RPMI7951 (cell line): ENCODE measurements around the gene FMNL2. TPM values are rescaled to one million over a fixed set of nuclear protein-coding genes. Genes with fewer than 3 reads are reported as not detected.

Experiments used
- DNase-seq: peaks from one replicate; pipeline ENCODE4 v3.0.0-alpha.2; 2012; ENCODE audit warnings: low read depth
- total RNA-seq: library from RNA; depleted of rRNA; stranded (reverse); fragments of >200 nt; shearing (Covaris generic); gene quantifications from 2 replicates; pipeline ENCODE4 v1.2.3, GENCODE V29; 2014; rRNA removed

FMNL2 gene
- 41.3 and 51.7 TPM in 2 replicates for total RNA-seq

DNA sequence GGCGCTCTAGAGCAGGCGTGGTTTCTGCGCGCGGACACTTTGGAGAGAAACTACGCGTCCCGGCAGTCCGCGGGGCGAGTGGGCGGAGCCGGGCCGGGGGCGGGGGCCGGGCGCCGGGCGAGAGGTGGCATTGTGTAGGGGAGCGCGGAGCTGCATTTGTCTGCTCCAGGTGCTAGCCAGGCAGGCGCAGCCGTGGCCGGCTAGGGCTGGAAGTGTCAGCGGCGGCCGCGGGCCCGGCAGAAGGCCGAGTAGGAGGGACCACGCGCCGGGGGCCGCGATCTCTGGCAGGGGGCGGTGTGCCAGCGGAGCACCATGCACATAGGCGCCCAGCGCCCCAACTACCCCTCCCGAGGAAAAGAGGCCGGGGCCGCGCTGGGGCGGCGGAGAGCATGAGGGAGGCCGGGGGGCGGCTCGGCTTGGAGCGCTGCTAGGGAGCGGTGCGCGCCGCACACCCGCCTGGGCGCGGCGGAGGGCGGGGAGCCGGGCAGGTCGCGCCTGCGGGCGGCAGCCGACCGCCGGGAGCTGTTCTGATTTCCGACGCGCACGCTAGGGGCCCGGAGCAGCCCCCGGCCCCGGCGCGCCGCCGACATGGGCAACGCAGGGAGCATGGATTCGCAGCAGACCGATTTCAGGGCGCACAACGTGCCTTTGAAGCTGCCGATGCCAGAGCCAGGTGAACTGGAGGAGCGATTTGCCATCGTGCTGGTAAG lies at the start of gene FMNL2:
FMNL2 (plus strand) TSS at position 159 of the 710 bp plus-strand sequence.
- DNase-seq: peak; percentile 86

DNA sequence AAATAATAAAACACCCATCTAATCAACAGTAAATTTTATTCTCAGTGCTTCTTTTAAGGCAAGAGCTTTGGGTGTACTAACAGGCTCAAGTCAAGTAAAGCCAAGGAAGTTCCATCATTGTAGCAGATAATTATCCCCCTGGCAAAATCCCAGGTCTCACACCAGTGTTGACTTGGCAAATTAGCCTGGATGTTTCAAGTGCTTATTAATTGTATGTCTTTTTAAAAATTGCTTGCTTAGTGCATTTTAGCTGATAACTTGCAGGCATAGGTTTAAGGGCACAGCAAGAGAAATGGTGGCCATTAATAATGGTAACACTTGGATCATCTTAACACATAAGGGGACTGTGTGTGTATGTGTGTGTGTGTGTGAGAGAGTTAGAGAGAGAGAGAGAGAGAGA lies 42.0 kb upstream of the FMNL2 start:
- DNase-seq: no peak

DNA sequence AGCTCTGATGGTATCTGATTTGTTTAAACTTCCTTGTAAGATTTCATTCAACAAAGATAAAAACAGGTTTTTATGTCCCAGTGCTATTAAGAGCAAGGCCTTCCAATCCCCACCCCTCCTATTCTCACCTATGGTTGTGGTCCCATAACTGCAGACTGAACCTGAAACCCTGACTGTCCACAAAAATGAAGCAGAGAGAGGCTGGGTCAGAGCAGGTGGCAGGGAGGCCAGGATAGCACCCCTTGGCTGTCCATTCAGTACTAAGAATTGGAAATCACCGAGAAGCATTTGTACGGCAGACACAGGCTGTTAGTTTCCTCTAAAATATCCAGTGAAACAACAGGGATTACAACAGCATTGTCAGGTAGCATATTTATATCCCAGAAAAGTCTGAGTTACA lies 37.3 kb upstream of the FMNL2 start:
- DNase-seq: no peak

DNA sequence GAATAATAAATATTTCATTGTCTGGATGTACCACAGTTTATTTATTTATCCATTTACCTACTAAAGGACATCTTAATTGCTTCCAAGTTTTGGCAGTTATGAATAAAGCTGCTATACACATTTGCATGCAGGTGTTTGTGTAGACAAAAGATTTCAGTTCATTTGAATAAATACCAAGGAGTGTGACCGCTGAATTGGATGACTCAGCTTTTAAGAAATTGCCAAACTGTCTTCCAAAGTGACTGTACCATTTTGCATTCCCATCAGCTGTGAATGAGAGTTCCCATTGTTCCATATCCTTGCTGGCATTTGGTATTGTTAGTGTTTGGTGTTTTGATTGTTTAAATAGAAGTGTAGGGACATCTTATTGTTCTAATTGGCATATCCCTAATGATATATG lies 36.2 kb upstream of the FMNL2 start:
- peak; percentile 58 for DNase-seq

DNA sequence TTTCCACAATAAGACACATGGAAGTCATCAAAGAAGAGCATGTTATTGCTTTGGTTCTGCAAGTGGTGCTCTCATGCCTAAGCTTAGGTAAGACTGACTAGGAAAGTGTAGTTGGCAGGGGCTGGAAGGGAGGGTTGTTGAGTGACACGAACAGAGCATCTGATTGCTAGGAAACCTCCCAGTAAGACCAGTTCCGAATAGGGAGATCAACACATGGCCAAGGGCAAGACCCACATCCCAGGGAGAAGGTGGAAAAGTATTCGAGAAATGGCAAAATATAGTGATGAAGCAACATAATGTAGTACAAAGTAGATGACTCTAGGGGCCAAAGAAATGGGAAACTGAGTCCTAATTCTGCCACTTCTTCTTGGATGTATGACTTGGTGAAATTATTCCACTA lies 33.8 kb upstream of the FMNL2 start:
- DNase-seq: no peak

DNA sequence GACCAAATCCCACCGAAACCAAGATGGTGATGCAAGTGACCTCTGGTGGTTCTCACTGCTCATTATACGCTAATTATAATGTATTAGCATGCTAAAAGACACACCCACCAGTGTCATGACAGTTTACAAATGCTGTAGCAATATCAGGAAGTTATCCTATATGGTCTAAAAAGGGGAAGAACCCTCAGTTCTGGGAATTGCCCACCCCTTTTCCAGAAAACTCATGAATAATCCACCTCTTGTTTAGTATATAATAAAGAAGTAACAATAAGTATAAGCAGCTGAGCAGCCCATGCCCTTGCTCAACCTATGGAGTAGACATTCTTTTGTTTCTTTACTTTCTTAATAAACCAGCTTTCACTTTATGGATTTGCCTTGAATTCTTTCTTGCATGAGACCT lies 31.0 kb upstream of the FMNL2 start:
- DNase-seq: no peak

DNA sequence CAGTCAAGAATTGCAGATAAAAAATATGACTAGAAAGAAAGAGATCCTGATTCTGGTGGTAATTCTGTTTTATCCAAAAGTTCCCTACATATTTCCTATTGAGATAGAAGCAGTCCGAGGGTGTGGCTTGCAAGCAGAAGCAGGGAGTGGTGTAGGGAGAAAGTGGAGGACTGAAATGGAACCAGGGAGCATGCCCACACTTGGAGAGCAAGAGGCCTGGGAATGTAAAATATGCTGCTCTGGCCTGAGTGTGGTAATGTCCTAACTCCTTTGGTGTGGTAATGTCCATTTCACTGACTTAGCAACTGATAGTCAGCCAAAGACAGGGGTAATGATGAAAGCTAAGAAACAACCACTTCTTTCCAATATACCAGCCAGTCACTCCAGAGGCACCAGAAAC lies 30.1 kb upstream of the FMNL2 start:
- no peak for DNase-seq

DNA sequence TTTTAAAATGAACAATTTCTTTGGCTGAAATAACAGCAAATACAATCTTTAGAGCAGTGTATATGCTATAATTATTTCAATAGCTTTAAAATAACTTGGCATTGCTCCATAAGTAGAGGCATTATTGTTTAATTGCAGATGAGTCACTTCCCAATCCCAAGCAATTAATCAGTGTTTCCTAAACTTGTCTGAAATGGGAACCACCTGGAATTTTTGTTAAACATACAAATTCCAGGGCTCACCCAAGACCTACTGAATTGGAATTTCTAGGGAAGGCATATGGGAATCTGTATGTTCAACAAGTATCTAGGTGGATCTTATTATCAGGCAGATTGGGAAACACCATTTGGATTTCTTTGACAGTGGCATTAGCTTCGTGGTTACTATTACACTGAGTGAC lies 27.1 kb upstream of the FMNL2 start:
- DNase-seq: peak; percentile 18

DNA sequence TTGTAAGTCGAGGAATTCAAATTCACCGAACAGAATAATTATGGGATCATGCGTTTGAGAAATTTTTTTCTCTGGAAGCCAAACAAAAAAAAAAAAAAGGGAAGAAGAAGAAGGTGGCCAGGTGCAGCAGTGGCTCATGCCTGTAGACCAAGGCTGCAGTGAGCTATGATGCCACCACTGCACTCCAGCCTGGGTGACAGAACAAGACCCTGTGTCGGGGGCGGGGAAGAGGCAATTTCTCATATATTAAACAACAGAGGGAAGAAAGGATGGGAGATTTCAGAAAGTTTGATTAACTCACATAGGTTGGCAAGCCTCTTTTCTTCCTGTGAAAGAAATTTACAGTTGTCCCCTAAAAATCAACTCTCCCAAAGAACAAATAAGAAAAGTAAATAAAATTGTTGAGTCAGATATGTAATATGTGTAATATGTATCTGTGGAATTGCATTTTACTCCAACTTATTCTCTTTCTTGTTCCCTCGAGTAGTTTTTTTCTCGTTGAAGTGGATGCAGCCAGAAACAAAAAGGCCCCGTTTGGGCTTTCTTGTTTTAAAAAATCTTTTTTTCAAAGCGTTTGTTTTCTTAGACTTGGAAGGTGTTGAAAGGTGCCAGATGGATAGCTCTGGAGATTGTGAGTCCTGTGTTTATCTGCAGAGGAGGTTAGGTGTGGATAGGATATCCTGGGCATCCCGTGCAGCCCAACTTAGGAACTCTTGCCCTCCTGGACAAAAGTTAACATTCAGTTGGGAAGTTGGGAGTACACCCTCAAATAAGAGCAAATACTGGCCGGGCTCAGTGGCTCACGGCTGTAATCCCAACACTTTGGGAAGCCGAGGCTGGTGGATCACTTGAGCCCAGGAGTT lies 25.4 kb upstream of the FMNL2 start:
- DNase-seq: no peak

DNA sequence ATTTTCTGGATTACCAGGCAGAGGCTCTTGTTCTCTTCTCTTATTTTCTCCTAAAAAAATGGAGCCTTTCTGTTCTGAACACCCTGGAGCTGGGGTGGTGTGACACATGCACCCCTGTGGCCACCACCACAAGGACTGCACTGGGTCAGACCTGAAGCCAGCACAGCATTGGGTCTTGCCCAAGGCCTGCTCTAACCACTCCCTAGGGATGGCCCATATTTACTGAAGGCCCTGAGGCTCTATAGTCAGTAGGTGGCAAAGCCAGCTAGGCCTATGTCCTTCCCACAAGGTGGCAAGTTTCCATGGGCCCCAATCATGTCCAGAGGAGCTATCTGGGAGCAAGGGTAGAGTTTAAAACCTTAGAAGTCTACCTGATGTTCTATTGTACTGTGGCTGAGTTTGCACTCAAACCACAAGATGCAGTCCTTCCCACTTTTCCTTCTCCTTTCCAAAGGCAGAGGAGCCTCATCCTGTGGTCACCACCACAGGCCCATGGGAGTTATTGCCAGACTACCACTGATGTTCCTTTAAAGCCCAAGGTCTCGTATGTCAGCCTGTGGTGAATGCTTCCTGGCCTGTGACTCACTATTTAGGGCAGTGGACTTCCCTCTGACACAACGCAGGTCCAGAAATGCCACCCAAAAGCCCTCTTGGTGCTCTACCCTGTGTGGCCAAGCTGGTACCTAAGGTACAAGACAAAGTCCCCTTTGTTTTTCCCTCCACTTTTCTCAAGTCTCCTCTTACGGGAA lies 15.0 kb upstream of the FMNL2 start:
- DNase-seq: peak; percentile 82

DNA sequence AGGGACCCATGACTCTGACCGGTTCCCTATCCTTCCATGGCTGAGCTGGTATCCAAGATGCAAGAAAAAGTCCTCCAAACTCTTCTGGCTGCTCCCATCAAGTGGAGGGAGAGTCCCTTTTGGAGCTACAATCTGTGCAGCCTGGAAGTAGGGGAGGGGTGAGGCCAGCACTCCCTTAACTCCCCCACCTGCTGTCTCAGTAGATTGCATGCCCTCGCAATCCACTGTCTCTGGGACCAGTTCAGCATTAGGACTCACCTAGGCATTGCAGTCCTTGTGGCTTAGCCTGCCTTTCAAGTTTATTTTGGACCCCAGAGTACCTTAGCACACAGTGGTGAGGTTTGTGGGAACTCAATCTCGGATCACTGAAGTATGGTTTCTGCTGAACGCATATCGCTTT lies 14.2 kb upstream of the FMNL2 start:
- no peak for DNase-seq

DNA sequence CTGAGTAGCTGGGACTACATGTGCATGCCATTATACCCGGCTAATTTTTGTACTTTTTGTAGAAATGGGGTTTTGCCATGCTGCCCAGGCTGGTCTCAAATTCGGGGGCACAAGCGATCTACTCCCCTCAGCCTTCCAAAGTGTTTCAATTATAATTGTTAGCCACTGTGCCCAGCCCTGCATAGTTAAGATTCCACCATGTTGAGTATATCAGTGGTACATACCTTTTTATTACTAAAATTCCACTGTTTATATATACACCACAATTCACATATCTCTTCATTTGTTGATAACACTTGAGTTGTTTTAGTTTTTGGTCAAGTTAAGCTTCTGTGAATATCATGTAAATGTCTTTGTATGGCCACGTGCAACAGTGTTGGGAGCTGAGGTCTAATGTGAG lies 12.8 kb upstream of the FMNL2 start:
- no peak for DNase-seq

DNA sequence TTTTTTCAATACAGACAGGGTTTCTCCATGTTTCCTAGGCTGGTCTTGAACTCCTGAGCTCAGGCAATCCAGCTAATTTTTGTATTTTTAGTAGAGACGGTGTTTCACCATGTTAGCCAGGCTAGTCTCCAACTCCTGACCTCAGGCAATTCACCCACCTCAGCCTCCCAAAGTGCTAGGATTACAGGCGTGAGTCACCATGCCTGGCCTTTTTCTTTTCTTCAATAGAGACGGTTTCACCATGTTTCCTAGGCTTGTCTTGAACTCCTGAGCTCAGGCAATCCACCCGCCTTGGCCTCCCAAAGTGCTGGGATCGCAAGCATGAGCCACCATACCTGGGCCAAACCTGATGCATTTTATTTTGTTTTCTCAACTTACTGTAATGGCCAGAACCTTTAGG lies 9.8 kb upstream of the FMNL2 start:
- DNase-seq: peak; percentile 55

DNA sequence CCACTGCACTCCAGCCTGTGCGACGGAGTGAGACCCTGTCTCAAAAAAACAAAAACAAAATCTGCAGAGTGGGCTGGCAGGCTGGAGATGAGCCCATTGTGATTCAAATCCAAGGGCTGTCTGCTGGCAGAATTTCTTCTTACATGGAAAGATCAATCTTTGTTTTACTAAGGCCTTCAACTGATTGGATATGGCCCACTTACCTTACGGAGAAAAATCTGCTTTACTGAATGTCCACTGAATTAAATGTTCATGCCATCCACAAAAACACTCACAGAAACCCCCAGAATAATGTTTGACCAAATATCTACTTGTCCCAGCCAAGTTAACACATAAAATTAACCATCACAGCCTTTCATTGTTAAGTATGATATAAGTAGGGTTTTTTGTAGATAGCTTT lies 8.3 kb upstream of the FMNL2 start:
- no peak for DNase-seq

DNA sequence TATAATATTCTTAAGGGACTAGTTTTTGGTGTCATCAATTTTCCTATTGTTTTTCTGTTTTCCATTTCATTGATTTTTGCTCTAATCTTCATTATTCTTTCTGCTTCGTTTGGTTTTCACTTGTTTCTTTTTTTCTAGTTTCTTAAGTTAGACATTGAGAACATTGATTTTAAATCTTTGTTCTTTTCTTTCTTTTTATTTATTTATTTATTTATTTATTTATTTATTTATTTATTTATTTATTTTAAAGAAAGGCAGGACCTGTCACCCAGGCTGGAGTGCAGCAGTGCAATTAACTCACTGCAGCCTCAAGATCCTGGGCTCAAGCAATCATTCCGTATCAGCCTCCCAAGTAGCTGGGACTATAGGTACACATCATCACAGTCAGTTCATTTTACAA lies 7.0 kb upstream of the FMNL2 start:
- no peak for DNase-seq

DNA sequence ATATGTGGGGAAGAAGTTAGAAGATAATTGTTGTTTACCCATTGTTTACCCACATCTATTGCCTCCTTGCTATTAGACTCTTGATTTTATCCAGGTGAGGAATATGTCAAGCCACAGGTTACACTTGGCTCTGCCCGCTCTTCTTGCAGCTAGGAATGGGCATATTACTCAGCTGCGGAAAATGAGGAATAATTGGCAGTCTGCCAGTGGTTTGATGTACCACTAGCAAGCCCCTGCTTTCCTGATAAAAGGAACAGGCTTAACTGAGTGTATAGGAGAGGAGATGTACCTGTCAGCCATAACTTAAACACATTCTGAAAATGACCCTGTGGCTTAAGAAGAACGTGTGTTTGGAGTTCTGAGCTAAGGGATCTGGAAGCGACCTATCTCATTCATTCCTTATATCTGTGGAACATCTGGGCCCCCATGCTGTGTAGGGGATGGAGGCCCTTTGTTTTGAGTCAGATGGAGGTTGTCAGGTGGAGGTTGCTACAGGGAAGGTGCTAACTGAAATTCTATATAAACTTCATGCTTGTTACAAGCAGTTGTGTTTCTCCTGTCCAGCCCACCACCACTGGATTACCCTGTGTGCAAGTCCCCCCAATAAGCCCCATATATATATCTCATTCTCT lies 4.6 kb upstream of the FMNL2 start:
- DNase-seq: no peak

DNA sequence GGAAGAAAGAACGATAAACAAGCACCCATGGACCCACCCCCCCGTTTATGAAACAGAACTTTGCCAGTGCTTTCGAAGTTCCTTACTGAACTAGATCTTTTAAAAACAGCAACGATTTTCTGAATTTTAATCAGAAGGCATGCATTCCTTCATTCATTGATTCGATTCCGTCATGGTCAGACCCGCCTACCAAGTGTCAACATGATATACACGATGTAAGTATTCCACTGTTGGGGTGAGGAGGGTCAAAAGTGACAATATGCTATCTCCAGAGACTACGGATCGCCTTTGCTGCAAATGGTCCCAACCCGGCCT lies 316 bp upstream of the FMNL2 start:
- no peak for DNase-seq

DNA sequence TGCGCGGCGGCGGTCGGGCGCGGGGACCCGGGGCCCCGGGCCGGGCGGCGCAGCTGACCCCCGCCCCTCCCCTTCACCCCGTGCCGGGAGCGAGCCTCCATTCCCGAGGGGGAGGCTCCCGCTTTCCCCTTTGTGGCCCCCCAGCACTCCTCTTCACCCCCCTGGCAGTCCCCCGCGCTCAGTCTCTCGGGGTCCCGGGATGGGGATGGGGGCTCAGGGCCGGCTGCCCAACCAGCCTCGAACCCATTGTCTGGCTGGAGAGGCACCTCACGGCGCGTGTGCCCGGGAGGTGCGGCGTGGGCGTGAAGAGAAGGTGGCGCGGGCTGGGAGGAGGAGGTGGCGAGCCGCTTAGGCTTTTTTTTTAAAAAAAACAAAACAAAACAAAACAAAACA lies 748 bp downstream of the FMNL2 start:
- no peak for DNase-seq

DNA sequence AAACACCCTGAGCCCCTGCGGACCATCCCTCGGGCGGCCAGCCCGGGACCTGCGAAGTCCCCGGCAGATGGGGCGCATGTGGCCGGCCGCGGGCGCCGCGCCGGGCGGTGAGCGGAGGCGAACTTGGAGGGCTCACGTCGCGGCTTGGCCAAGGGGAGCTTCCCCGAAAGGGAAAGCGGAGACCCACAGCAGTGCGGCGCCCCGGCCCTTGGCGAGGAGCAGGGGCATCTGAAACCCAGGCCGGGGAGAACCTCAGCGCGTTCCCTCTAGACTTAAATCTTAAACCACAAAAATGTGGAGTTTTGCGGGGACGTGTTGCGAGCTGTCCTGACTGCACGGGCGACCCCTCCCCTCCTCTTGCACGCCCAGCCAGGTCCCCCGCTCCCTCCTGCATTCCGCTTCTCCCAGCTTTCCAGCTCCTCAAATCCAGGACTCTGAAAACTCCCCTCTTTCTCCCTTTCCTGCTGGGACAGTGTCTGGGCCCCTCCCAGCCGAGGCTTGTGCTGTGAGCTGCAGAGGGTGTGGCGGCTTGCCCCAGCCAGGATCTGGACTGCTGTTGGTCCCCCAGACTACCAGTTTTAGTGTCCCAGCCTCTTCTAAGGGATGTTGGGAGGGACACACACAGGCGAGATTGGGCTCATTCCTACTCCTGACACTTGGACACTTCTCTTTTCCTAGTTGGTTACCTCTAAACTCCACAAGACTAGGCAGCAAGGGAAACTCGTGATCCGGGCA lies 1.3 kb downstream of the FMNL2 start:
- peak; percentile 75 for DNase-seq

DNA sequence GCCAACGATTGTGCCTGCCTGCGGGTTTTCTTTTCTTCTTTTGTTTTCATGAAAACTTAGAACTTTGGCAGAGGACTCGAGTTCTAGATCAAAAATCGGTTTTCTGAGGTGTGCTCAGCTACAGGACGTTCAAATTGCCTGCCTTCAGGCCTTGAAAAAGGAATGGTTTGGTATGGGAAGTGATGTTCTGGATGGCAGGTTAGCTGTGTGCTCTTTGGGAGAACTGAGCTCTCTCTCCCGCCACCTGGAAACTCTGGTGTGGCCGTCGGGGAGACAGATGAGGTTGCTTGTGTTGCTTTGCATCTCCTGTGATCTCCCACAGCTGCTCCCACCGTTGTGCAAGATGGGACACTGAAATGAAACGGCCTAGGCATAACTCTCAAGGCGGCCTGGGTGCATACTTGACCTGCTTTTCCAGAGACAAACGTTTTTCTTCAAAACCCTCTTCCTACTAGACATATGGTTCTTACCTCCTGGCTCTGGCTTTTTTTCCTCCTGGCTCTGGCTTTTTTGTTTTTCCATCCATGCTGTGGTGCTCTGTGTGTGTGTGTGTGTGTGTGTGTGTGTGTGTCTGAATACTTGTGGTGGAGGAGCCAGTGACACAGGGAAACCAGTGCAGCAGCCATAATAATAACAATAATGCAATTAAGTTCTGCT lies 2.0 kb downstream of the FMNL2 start:
- DNase-seq: peak; percentile 57

DNA sequence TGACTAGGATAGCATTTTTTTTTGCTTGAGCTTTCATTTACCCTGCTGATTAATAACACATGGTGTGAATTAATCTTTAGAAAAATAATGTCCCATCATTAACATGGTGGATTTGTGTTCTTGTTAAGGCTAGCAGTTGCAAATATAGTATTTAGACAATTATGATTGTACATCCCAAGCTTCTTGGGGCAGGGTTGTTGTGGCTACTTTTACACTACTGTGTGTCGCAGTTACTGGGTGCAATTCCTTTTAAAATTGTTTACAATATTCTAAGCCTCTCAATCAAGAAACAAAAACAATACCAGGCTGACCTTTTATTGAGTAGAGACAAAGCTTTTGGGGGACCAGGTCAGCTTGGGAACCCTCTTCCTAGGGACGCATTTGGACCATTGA lies 2.5 kb downstream of the FMNL2 start:
- no peak for DNase-seq
